ENCODE results near the gene SENP1. TPM values are rescaled to one million over a fixed set of nuclear protein-coding genes. Genes with fewer than 3 reads are reported as not detected.

SENP1 gene
- total and polyA plus RNA-seq, 2 of the 13 experiments (the other 11 are each of a cell fraction or from before 2014, with no cell fraction given): 14.0 to 20.2 TPM

DNA sequence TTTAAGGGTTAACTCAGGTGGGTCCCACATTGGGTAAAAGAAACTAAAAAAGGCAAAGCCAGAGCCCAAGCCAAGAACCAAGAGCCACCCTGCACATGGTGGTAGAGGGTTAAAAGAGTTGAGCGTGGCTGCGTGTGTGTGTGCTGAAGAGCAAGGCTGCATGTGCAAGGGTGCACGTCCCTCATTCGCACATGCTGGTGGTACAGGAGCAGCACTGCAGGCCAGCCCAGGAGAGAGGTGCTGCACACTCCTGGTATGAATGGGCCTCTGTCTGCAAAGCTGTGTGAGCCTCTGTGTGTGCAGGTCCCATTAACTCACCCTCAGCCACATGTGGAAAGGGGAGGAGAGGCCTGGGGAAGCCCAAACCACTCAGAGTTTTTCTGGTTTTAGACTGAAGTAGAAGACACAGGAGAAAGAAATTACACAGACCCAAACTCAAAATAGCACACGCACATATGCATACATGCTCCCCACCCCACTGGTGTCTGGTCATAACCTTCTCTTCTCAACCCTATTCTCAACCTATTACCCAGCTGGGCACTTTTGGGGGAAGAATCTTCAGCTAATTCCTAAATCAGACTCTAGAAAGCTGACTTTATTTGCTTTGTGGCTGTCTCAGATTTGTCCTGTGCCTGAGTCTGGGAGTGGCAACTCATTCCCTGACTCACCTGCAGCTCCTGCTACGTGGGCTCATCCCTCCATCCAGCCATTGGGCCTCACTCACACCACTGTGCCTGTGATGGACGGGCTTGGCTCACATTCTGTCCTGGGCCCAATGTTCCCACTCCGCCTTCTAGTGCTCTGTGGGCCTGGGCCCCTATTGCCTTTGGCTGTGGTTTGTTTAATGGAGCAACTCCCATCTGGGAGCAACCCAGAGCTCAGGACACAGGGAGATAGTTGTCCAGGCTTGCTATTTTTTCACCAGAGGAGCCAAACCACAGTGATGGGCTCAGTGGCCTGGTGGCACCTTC lies 70.8 kb downstream of the SENP1 start (continued):
- TF ChIP-seq CREB1 (IDR thresholded peaks at IDR 0.05): no peak
- TF ChIP-seq CREB1 (CRISPR knock-in tag; IDR thresholded peaks at IDR 0.05): no peak
- TF ChIP-seq KLF11 (CRISPR knock-in tag; IDR thresholded peaks at IDR 0.05): no peak
- TF ChIP-seq, protein P1, sequence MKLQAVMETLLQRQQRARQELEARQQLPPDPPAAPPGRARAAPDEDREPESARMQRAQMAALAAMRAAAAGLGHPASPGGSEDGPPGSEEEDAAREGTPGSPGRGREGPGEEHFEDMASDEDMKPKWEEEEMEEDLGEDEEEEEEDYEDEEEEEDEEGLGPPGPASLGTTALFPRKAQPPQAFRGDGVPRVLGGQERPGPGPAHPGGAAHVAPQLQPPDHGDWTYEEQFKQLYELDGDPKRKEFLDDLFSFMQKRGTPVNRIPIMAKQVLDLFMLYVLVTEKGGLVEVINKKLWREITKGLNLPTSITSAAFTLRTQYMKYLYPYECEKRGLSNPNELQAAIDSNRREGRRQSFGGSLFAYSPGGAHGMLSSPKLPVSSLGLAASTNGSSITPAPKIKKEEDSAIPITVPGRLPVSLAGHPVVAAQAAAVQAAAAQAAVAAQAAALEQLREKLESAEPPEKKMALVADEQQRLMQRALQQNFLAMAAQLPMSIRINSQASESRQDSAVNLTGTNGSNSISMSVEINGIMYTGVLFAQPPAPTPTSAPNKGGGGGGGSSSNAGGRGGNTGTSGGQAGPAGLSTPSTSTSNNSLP (IDR thresholded peaks at IDR 0.05; ENCODE audit: low read depth, low read length): no peak
- no peak for TF ChIP-seq ZNF136 (CRISPR knock-in tag; IDR thresholded peaks at IDR 0.05; ENCODE audit: low read depth)
- TF ChIP-seq ZNF598 (CRISPR knock-in tag; IDR thresholded peaks at IDR 0.05; ENCODE audit: borderline replicate concordance): no peak
- peak; percentile 78 for TF ChIP-seq MAX (IDR thresholded peaks at IDR 0.05)
- TF ChIP-seq, protein P2, sequence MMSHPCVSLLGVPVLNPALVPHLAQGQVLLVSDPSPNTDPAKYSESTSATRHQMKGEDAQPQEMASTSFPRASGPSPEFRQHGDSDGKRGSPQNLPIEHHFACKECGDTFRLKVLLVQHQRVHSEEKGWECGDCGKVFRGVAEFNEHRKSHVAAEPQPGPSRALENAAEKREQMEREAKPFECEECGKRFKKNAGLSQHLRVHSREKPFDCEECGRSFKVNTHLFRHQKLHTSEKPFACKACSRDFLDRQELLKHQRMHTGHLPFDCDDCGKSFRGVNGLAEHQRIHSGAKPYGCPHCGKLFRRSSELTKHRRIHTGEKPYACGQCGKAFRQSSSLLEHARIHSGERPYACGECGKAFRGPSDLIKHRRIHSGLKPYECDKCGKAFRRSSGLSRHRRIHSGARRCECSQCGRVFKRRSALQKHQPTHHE (CRISPR knock-in tag; IDR thresholded peaks at IDR 0.05; ENCODE audit: borderline replicate concordance): no peak
- TF ChIP-seq MNT (IDR thresholded peaks at IDR 0.05): no peak
- TF ChIP-seq ZNF883 (CRISPR knock-in tag; IDR thresholded peaks at IDR 0.05; ENCODE audit: not compliant biosample characterization): no peak
- TF ChIP-seq SALL1 (CRISPR knock-in tag; IDR thresholded peaks at IDR 0.05): peak; percentile 57
- no peak for TF ChIP-seq CBX5 (CRISPR knock-in tag; IDR thresholded peaks at IDR 0.05; ENCODE audit: borderline replicate concordance)
- peak; percentile 20; the same call in 1 of the 2 replicates for TF ChIP-seq SAP130 (CRISPR knock-in tag; IDR thresholded peaks at IDR 0.05; ENCODE audit: low read depth)
- TF ChIP-seq NFIC (IDR thresholded peaks at IDR 0.05; ENCODE audit: low read length): no peak
- TF ChIP-seq, protein P3, sequence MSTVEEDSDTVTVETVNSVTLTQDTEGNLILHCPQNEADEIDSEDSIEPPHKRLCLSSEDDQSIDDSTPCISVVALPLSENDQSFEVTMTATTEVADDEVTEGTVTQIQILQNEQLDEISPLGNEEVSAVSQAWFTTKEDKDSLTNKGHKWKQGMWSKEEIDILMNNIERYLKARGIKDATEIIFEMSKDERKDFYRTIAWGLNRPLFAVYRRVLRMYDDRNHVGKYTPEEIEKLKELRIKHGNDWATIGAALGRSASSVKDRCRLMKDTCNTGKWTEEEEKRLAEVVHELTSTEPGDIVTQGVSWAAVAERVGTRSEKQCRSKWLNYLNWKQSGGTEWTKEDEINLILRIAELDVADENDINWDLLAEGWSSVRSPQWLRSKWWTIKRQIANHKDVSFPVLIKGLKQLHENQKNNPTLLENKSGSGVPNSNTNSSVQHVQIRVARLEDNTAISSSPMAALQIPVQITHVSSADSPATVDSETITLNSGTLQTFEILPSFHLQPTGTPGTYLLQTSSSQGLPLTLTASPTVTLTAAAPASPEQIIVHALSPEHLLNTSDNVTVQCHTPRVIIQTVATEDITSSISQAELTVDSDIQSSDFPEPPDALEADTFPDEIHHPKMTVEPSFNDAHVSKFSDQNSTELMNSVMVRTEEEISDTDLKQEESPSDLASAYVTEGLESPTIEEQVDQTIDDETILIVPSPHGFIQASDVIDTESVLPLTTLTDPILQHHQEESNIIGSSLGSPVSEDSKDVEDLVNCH (CRISPR knock-in tag; IDR thresholded peaks at IDR 0.05): no peak
- TF ChIP-seq ZNF589 (CRISPR knock-in tag; conservative IDR thresholded peaks at IDR 0.05): no peak
- TF ChIP-seq ZNF737 (CRISPR knock-in tag; IDR thresholded peaks at IDR 0.05; ENCODE audit: borderline replicate concordance): no peak
- no peak for TF ChIP-seq NPAS2 (CRISPR knock-in tag; IDR thresholded peaks at IDR 0.05; ENCODE audit: borderline replicate concordance)
- TF ChIP-seq ZFAT (CRISPR knock-in tag; conservative IDR thresholded peaks at IDR 0.05): no peak
- TF ChIP-seq NFE2L2 (IDR thresholded peaks at IDR 0.05; ENCODE audit: low read length): no peak
- no peak for TF ChIP-seq RXRB (CRISPR knock-in tag; IDR thresholded peaks at IDR 0.05; ENCODE audit: borderline replicate concordance)
- TF ChIP-seq ISX (CRISPR knock-in tag; conservative IDR thresholded peaks at IDR 0.05): no peak
- TF ChIP-seq BHLHE40 (IDR thresholded peaks at IDR 0.05; ENCODE audit: low read length): 0 out of 2 replicates have a peak, but pooled peaks have one; percentile 36

Data from HepG2 (cell line).